HG03139 (cell line): ENCODE results near the gene SHPK.

Source experiments
- ATAC-seq: cut with Tn5 transposase; IDR thresholded peaks from one replicate; pipeline ENCODE4 v1.9.1; 2021; ENCODE audit not compliant: unreplicated experiment

The SHPK gene, protein sequence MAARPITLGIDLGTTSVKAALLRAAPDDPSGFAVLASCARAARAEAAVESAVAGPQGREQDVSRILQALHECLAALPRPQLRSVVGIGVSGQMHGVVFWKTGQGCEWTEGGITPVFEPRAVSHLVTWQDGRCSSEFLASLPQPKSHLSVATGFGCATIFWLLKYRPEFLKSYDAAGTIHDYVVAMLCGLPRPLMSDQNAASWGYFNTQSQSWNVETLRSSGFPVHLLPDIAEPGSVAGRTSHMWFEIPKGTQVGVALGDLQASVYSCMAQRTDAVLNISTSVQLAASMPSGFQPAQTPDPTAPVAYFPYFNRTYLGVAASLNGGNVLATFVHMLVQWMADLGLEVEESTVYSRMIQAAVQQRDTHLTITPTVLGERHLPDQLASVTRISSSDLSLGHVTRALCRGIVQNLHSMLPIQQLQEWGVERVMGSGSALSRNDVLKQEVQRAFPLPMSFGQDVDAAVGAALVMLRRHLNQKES

GRCh38 chr17:3636154-3636907, at the start of gene SHPK, which contains the start of gene CTNS:
SHPK (minus strand) TSS chr17:3636250; CDS start chr17:3636219, 31 bp downstream.
CTNS (plus strand) TSS chr17:3636760; CDS start chr17:3640207, 3,447 bp downstream.
- peak; percentile 93 for ATAC-seq

DNA sequence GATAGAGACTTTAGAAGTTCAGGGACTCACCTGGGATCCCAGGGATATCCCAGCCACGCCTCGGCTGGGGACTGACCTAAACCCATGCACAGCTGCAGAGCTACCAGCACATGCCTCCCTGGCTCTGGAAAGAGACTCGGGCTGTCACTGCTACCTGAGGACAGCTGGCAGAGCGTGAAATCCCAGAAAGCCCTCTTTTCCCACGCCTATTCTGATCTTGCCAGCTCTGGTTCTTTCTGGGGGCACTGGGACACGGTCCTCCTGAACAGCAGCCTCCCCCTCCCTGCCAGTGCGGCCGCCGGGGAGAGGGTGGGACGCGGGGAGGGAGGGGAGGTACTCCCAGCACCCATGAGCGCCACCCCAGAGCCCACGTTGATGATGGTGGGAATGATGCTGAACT, 49.1 kb upstream of the SHPK start:
- no peak for ATAC-seq

DNA sequence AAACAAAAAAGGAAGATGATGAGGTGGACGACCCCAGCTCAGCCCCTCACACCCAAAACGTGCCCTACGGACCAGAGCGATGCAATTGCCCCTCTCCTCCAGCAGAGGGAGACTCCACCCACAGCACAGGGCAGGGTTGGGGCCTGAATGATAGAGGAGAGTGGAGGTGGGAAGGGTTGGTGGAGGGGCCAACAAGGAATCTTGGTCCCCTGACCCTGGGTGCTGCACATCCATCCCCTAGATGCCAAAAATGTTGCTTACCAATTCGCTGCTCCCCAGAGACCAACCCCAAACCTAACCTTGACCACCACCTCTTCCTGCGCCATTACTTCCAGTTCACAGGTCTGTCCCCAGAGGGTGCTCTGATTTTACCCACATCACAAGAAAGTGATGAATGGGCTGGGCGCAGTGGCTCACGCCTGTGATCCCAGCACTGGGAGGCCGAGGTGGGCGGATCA, 47.0 kb upstream of the SHPK start:
- no peak for ATAC-seq

- no peak for ATAC-seq
Measured at GRCh38 chr17:3682033-3682432, 46.0 kb upstream of the SHPK start.

GRCh38 chr17:3681565-3681964, 45.5 kb upstream of the SHPK start:
- no peak for ATAC-seq

- ATAC-seq, result no peak
Measured at GRCh38 chr17:3681057-3681456, 45.0 kb upstream of the SHPK start.

GRCh38 chr17:3679531-3680126, 43.6 kb upstream of the SHPK start:
- ATAC-seq, result no peak

DNA sequence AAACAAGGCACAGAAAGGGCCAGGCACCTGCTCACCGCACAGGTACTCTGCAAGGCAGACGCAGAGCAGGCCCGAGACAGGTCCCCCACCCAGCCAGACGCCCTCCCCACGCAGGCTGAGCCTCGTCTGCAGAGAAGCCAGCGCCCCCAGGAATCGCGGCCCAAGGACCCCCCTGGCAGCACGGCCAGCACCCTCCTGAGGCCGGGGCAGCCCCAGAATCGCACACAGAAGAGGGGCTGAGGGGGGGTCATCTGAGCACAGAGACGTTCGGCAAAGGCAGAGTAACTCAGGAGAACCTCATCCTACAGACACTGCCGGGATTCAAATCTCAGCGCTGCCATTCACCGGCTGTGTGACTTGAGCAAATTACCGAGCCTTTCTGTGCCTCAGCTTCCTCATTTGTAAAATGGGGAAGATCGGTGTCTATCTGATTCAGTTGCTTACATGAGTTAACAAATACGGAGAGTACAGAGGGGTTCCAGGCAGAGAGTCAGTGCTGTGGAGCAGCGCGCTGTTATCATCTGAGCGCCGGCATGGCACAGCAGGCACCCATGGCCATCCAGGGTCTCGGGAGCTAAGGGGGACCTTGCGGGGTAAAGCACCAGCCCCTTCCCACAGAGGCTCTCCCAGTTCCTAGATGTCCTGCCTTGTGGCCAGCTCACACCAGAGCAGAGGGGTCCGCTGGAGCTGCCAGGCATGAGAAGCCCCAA, 42.9 kb upstream of the SHPK start:
- ATAC-seq, result no peak

DNA sequence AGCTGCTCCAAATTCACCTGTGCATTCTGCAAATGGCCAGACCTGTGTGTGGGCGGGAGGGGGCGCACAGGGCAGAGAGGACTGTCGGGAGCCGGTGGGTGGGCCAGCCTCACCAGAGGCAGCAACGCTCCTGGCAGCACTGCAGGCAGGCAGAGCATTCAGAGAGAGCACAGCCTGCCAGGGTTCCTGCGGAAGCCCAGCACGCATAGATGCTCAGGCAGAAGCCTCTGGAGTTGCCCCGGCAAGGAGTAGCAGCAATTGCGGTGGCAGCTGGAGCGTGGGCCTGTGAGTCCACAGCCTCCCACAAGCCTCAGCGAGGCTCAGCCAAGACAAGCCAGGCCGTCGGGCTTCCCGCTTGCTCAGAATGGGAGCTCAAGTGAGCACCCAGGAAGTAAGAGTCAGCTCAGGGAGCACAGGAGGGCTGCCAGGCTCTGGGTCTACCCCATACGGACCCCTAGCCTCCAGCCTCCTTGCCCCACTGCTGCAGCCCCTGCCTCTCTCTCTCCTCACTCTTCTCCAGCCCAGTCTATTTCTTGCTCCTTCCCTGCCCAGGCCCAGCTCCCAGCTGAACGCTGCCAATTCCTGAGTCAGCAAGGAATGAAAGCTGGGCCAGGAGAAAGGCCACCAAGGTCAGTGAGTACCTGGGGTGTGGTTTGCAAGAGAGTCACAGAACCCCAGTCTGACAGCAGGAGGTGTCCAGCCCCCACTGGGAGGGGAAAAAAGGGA, 42.2 kb upstream of the SHPK start:
- ATAC-seq, result no peak

- no peak for ATAC-seq
Measured at GRCh38 chr17:3675886-3676285, 39.8 kb upstream of the SHPK start.

GRCh38 chr17:3672571-3672970, 36.5 kb upstream of the SHPK start:
- ATAC-seq, result no peak

GRCh38 chr17:3669548-3669947, 33.5 kb upstream of the SHPK start:
- ATAC-seq, result no peak

DNA sequence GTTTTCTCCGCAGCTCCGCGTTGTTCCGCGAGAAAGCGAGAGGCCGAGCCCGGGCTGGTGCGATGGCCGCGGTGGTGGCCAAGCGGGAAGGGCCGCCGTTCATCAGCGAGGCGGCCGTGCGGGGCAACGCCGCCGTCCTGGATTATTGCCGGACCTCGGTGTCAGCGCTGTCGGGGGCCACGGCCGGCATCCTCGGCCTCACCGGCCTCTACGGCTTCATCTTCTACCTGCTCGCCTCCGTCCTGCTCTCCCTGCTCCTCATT, 33.0 kb upstream of the SHPK start:
- no peak for ATAC-seq

- peak; percentile 76 for ATAC-seq
Measured at GRCh38 chr17:3668279-3669084, 32.4 kb upstream of the SHPK start, which contains the start of the genes EMC6 and TAX1BP3. EMC6 (plus strand) TSS chr17:3668812; CDS start chr17:3669147, 335 bp downstream. TAX1BP3 (minus strand) TSS chr17:3668578; CDS start chr17:3668526, 52 bp downstream.

DNA sequence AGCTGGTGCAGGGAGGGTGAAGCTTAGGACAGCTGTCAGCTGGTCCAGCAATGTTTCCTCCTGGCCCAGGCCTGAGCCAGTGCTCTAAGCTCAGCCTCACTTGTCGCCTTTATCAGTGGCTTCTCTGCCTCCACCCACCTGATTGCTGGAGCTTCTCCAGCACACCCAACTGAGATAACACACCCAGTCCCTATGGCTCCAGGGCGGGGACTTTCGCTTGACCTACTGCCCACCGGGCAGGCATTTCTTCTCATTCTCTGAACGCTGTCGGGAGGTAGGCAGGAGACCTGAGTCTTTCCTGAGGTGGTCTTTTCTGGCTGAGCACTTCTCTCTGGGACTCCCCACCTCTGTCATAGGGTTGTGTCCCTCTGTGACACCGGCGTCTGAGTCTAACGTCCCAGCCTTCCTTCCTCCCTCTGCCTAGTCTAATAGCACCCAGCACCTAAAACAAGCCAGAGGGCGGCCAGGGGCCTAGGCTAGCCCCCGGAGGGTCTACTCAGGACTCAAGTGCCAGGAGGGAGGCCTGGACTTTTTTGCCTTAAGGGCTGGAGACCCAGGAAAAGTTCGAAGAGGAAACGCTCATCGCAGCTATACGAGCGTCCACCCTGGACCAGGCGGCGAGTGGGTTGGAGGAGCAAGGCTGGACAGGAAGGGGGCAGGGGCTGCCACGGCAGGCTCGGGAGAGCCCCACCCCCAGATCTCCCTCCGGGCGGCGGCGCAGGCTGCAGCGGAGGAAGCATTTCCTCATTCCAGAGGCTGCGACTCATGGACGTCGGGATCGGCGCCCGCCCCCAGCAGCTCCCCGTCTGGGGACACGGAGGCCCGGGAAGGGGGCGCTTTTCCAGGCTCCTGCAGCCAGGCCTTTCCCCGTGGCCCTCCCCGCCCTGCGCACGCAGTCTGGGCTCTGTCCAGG, 31.6 kb upstream of the SHPK start:
- peak; percentile 6 for ATAC-seq

DNA sequence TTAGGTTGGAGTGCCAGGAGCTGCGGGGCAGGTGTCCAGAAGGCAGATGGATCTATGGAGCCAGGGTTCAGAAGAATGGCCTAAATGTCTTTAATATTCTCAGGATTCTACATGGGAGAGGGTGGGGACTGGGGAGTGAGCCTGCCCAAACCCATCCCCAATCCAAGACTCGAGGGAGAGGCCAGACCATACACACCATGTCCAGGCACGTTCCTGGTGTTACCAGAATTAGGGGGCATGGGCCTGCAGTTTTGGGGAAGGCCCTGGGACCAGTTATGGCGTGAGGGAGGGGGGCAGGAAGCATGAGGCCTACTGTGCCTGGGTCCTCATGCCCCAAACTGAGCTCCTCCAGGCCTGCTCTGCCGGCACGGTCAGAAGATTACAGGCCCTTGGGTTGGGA, 30.5 kb upstream of the SHPK start:
- ATAC-seq, result no peak

DNA sequence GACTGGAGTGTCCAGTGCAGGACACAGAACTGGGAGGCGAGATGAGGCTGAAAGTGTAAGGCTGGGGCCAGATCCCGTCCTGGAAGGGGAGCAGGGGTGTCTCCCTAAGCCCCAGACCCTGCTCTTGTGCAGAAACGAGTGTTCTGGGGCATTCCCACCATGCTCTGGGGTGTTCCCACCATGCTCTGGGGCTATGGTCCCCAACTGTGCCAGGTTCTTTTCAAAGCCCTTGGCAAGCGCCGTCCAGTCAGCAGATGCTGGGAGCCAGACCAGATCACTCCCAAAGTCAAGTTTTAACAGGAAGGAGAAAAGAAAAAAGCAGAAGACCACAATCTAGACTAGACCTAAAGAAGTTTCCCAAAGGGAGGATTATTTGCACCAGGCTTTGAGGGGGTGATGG, 29.8 kb upstream of the SHPK start:
- ATAC-seq, result no peak
